Mucosa of rectum (tissue), 2 donors: ENCODE data around the gene C16orf54.
"Not testable (repeated sequence)": the region's sequence is repeated elsewhere in the genome, so short reads cannot be mapped to it uniquely, and the experiment has no call there.

Experiments used
- H3K27ac ChIP-seq, 2 donors: one replicate each; pipeline ENCODE4 v1.7.0; 2013; ENCODE audit warnings: inconsistent platforms in 2 of 2, low read depth in 2 of 2, low read length in 2 of 2
- H3K27me3 ChIP-seq, 2 donors: one replicate each; pipeline ENCODE4 v1.7.0; 2013; ENCODE audit warnings: low read length in 2 of 2; ENCODE audit not compliant: control insufficient read depth in 2 of 2, insufficient read depth in 2 of 2
- H3K36me3 ChIP-seq, 2 donors: one replicate each; pipeline ENCODE4 v1.7.0; 2013; ENCODE audit warnings: low read length in 2 of 2; ENCODE audit not compliant: control insufficient read depth in 2 of 2, insufficient read depth in 2 of 2
- H3K4me1 ChIP-seq, 2 donors: one replicate each; pipeline ENCODE4 v1.7.0; 2013; ENCODE audit warnings: low read length in 2 of 2, mild to moderate bottlenecking in 1 of 2; ENCODE audit not compliant: control insufficient read depth in 2 of 2, insufficient read depth in 2 of 2
- H3K4me3 ChIP-seq, 2 donors: one replicate each; pipeline ENCODE4 v1.7.0; 2013; ENCODE audit warnings: low read length in 2 of 2
- H3K9ac ChIP-seq, 2 donors: one replicate each; pipeline ENCODE4 v1.7.0; 2013; ENCODE audit warnings: low read length in 2 of 2, low read depth in 1 of 2, mild to moderate bottlenecking in 1 of 2
- H3K9me3 ChIP-seq, 2 donors: one replicate each; pipeline ENCODE4 v1.7.0; 2013; ENCODE audit warnings: low read length in 2 of 2; ENCODE audit not compliant: control insufficient read depth in 2 of 2
- donor health status: healthy.
- donor health status: Normal muscosa, but diverticular disease.

The C16orf54 gene

GRCh38 chr16:29727452-29727851, 18.3 kb downstream of the C16orf54 start:
- H3K36me3 ChIP-seq, result no peaks in the 10 kb centered on the region
- H3K4me3 ChIP-seq, result no peak overlapping the region
- H3K27me3 ChIP-seq, result no peaks in the 10 kb centered on the region

GRCh38 chr16:29726845-29727377, 18.9 kb downstream of the C16orf54 start:
- H3K4me1 ChIP-seq, result peaks cover 0 to 2% of the 10 kb centered on the region in 2 donors
- no peaks in the 10 kb centered on the region for H3K27me3 ChIP-seq
- H3K36me3 ChIP-seq, result no peaks in the 10 kb centered on the region
- no peak overlapping the region for H3K27ac ChIP-seq
- H3K4me3 ChIP-seq, result no peak overlapping the region
- H3K9ac ChIP-seq, result no peak overlapping the region
- H3K9me3 ChIP-seq, result no peaks in the 10 kb centered on the region

More at GRCh38 chr16:29727452-29727851, 18.3 kb downstream of the C16orf54 start:
- Histone ChIP-seq H3K4me1 (peaks cover 0 to 2% of the 10 kb centered on the region in 2 donors), H3K27ac (no peak overlapping the region), H3K9ac (no peak overlapping the region), H3K9me3 (no peaks in the 10 kb centered on the region)

GRCh38 chr16:29721167-29721879, 24.5 kb downstream of the C16orf54 start:
- H3K9me3 ChIP-seq, H3K27me3 ChIP-seq, H3K36me3 ChIP-seq, H3K4me3 ChIP-seq, H3K27ac ChIP-seq, H3K4me1 ChIP-seq, H3K9ac ChIP-seq: not testable (repeated sequence)

GRCh38 chr16:29720703-29721102, 25.1 kb downstream of the C16orf54 start:
- H3K27ac ChIP-seq, result no peak overlapping the region
- H3K9me3 ChIP-seq, result no peaks in the 10 kb centered on the region

GRCh38 chr16:29719063-29719462, 26.7 kb downstream of the C16orf54 start:
- no peak overlapping the region for H3K9ac ChIP-seq
- no peaks in the 10 kb centered on the region for H3K36me3 ChIP-seq
- no peaks in the 10 kb centered on the region for H3K27me3 ChIP-seq
- no peak overlapping the region for H3K4me3 ChIP-seq
- H3K4me1 ChIP-seq, result no peaks in the 10 kb centered on the region
- H3K27ac ChIP-seq, result no peak overlapping the region
- H3K9me3 ChIP-seq, result no peaks in the 10 kb centered on the region

More at GRCh38 chr16:29720703-29721102, 25.1 kb downstream of the C16orf54 start:
- no peaks in the 10 kb centered on the region for H3K4me1 ChIP-seq
- H3K36me3 ChIP-seq, result no peaks in the 10 kb centered on the region
- H3K9ac ChIP-seq, result no peak overlapping the region
- H3K4me3 ChIP-seq, result no peak overlapping the region
- H3K27me3 ChIP-seq, result no peaks in the 10 kb centered on the region

GRCh38 chr16:29717113-29717512, 28.7 kb downstream of the C16orf54 start:
- H3K36me3 ChIP-seq, result no peaks in the 10 kb centered on the region
- H3K9me3 ChIP-seq, result no peaks in the 10 kb centered on the region
- no peaks in the 10 kb centered on the region for H3K27me3 ChIP-seq
- H3K4me3 ChIP-seq, result no peak overlapping the region
- H3K9ac ChIP-seq, result no peak overlapping the region
- no peak overlapping the region for H3K27ac ChIP-seq
- no peaks in the 10 kb centered on the region for H3K4me1 ChIP-seq

GRCh38 chr16:29714972-29715371, 30.8 kb downstream of the C16orf54 start:
- Histone ChIP-seq H3K9me3 (no peaks in the 10 kb centered on the region), H3K27ac (no peak overlapping the region), H3K27me3 (no peaks in the 10 kb centered on the region), H3K9ac (no peak overlapping the region), H3K4me1 (no peaks in the 10 kb centered on the region), H3K36me3 (no peaks in the 10 kb centered on the region), H3K4me3 (no peak overlapping the region)

- Histone ChIP-seq H3K36me3 (no peaks in the 10 kb centered on the region), H3K9ac (no peak overlapping the region), H3K27ac (no peak overlapping the region), H3K4me1 (no peaks in the 10 kb centered on the region), H3K9me3 (no peaks in the 10 kb centered on the region), H3K27me3 (no peaks in the 10 kb centered on the region), H3K4me3 (no peak overlapping the region)
Measured at GRCh38 chr16:29714396-29714795, 31.4 kb downstream of the C16orf54 start.

GRCh38 chr16:29712809-29713208, 33.0 kb downstream of the C16orf54 start:
- Histone ChIP-seq H3K27ac (no peak overlapping the region), H3K27me3 (no peaks in the 10 kb centered on the region), H3K36me3 (no peaks in the 10 kb centered on the region), H3K4me3 (no peak overlapping the region), H3K9me3 (no peaks in the 10 kb centered on the region), H3K4me1 (no peaks in the 10 kb centered on the region), H3K9ac (no peak overlapping the region)

GRCh38 chr16:29710227-29711219, 35.3 kb downstream of the C16orf54 start:
- H3K4me3 ChIP-seq, result no peak overlapping the region
- no peaks in the 10 kb centered on the region for H3K4me1 ChIP-seq
- no peaks in the 10 kb centered on the region for H3K27me3 ChIP-seq
- H3K9ac ChIP-seq, result no peak overlapping the region
- H3K36me3 ChIP-seq, result no peaks in the 10 kb centered on the region
- no peaks in the 10 kb centered on the region for H3K9me3 ChIP-seq
- H3K27ac ChIP-seq, result no peak overlapping the region
